Effector CD4-positive, alpha-beta T cell (primary cell): Measurements from ENCODE around the gene TMEM44.
"Not testable (repeated sequence)": the region's sequence is repeated elsewhere in the genome, so short reads cannot be mapped to it uniquely, and the experiment has no call there.

Source experiments
- DNase-seq: peaks from one replicate; pipeline ENCODE4 v3.0.0-alpha.2; 2020

Gene TMEM44

GRCh38 chr3:194554473-194555123, 78.6 kb downstream of the TMEM44 start:
- DNase-seq = no peak

GRCh38 chr3:194552327-194552949, 80.8 kb downstream of the TMEM44 start:
- no peak for DNase-seq

GRCh38 chr3:194549853-194550252, 83.4 kb downstream of the TMEM44 start:
- DNase-seq = no peak

- no peak for DNase-seq
Observed at GRCh38 chr3:194548346-194549321, 84.6 kb downstream of the TMEM44 start.

GRCh38 chr3:194547042-194547441, 86.2 kb downstream of the TMEM44 start:
- no peak for DNase-seq

GRCh38 chr3:194545538-194545937, 87.7 kb downstream of the TMEM44 start:
- not testable (repeated sequence) for DNase-seq

GRCh38 chr3:194543550-194543949, 89.7 kb downstream of the TMEM44 start:
- no peak for DNase-seq

- no peak for DNase-seq
Observed at GRCh38 chr3:194541483-194541882, 91.7 kb downstream of the TMEM44 start.

- no peak for DNase-seq
Observed at GRCh38 chr3:194540274-194540905, 92.8 kb downstream of the TMEM44 start.

- no peak for DNase-seq
Observed at GRCh38 chr3:194539498-194539897, 93.7 kb downstream of the TMEM44 start.

- no peak for DNase-seq
Observed at GRCh38 chr3:194537732-194538247, 95.4 kb downstream of the TMEM44 start.
